ENCODE data around the gene KCNMB3.
"Not testable (repeated sequence)": the region's sequence is repeated elsewhere in the genome, so short reads cannot be mapped to it uniquely, and the experiment has no call there.

KCNMB3 gene

GRCh38 chr3:179250803-179251476 lies at the start of gene KCNMB3:
TSS of gene KCNMB3 (minus strand) at chr3:179251114. CDS start at chr3:179250990, 124 bp downstream.
- DNase-seq: no peak

- no peak for DNase-seq
Measured at GRCh38 chr3:179299999-179300613, 49.2 kb upstream of the KCNMB3 start.

GRCh38 chr3:179299316-179299715 lies 48.4 kb upstream of the KCNMB3 start:
- DNase-seq: no peak

- DNase-seq: no peak
Measured at GRCh38 chr3:179297971-179298725, 47.2 kb upstream of the KCNMB3 start.

GRCh38 chr3:179292450-179292849 lies 41.5 kb upstream of the KCNMB3 start:
- no peak for DNase-seq

GRCh38 chr3:179289295-179289694 lies 38.4 kb upstream of the KCNMB3 start:
- DNase-seq: no peak

GRCh38 chr3:179288845-179289244 lies 37.9 kb upstream of the KCNMB3 start:
- no peak for DNase-seq

GRCh38 chr3:179286331-179286730 lies 35.4 kb upstream of the KCNMB3 start:
- no peak for DNase-seq

- no peak for DNase-seq
Measured at GRCh38 chr3:179281825-179282224, 30.9 kb upstream of the KCNMB3 start.

- DNase-seq: no peak
Measured at GRCh38 chr3:179279837-179280236, 28.9 kb upstream of the KCNMB3 start.

GRCh38 chr3:179278932-179279693 lies 28.2 kb upstream of the KCNMB3 start:
- no peak for DNase-seq

GRCh38 chr3:179278151-179278550 lies 27.2 kb upstream of the KCNMB3 start:
- DNase-seq: no peak

- DNase-seq: no peak
Measured at GRCh38 chr3:179276743-179277142, 25.8 kb upstream of the KCNMB3 start.

- DNase-seq: no peak
Measured at GRCh38 chr3:179276001-179276400, 25.1 kb upstream of the KCNMB3 start.

GRCh38 chr3:179274434-179274833 lies 23.5 kb upstream of the KCNMB3 start:
- DNase-seq: not testable (repeated sequence)

GRCh38 chr3:179272385-179272784 lies 21.5 kb upstream of the KCNMB3 start:
- no peak for DNase-seq

GRCh38 chr3:179269152-179269707 lies 18.3 kb upstream of the KCNMB3 start:
- DNase-seq: no peak

GRCh38 chr3:179268400-179269051 lies 17.6 kb upstream of the KCNMB3 start:
- DNase-seq: no peak

GRCh38 chr3:179266701-179267211 lies 15.8 kb upstream of the KCNMB3 start:
- no peak for DNase-seq

- DNase-seq: peak; percentile 21
Measured at GRCh38 chr3:179265875-179266274, 15.0 kb upstream of the KCNMB3 start.

- DNase-seq: no peak
Measured at GRCh38 chr3:179265092-179265491, 14.2 kb upstream of the KCNMB3 start.

GRCh38 chr3:179264449-179264848 lies 13.5 kb upstream of the KCNMB3 start:
- DNase-seq: no peak

All from activated CD4-positive, alpha-beta T cell treated with anti-CD3 and anti-CD28 coated beads, Interleukin-10, Interleukin-2, amounts not matched to agents 100 ng/mL and 50 ng/mL, durations not matched to agents 16 hours and 8 hours (primary cell).